HG03460 (cell line): ENCODE measurements around the gene TRAM2.

Experiments
- ATAC-seq: cut with Tn5 transposase; IDR thresholded peaks from one replicate; pipeline ENCODE4 v1.9.1; 2021; ENCODE audit not compliant: unreplicated experiment

The TRAM2 gene

GRCh38 chr6:52577022-52577777 is at the start of gene TRAM2:
Gene TRAM2, minus strand, starts transcription at chr6:52577060. Its CDS starts 145 bp downstream, at chr6:52576915.
- ATAC-seq, result peak; percentile 48

DNA sequence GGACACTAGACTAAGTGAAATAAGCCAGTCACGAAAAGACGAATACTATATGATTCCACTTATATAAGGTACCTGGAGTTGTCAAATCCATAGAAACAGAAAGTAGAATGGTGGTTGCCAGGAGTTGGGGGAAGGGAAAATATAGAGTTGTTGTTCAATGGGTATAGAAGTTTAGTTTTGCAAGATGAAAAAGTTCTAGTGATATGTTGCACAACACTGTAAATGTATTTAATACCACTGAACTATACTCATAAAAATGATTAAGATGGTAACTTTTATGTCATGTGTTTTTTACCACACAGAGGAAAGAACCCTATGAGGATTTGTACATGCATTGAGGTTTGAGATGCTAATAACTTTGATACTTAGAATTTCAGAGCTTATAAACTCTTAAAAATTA is 46.0 kb upstream of the TRAM2 start:
- ATAC-seq, result no peak

DNA sequence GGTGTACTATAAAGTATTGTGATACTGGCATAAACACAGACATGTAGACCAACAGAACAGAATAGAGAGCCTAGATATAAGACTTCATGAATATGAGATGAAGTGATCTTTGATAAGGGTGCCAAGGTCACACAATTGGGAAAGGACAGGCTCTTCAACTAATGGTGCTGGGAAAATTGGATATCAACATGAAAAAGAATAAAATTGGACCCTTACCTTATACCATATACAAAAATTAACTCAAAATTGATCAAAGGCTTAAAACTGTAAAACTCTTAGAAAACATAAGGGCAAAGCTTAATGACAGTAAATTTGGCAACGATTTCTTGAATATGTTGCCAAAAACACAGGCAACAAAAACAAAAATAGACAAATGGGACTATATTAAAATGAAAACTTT is 44.8 kb upstream of the TRAM2 start:
- ATAC-seq, result no peak

DNA sequence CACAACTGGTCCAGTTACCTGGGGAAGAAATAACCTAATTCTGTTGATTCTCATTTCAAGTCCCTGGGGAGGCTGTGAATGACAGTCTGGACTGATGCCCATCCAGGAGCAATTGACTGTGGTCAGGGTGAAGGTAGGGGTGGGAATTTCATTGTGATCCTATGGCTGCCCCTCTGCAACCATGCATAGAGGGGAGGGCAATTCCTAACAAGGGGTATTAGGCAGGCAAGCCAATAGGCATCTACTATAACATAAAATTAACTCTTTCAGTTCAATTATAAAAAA is 44.0 kb upstream of the TRAM2 start:
- no peak for ATAC-seq

- ATAC-seq, result no peak
These were observed 43.4 kb upstream of the TRAM2 start for GRCh38 chr6:52620055-52620905.

GRCh38 chr6:52617087-52617486 is 40.2 kb upstream of the TRAM2 start:
- no peak for ATAC-seq

- no peak for ATAC-seq
These were observed 39.3 kb upstream of the TRAM2 start for GRCh38 chr6:52616059-52616690.

- no peak for ATAC-seq
These were observed 35.6 kb upstream of the TRAM2 start for GRCh38 chr6:52612336-52613054.

DNA sequence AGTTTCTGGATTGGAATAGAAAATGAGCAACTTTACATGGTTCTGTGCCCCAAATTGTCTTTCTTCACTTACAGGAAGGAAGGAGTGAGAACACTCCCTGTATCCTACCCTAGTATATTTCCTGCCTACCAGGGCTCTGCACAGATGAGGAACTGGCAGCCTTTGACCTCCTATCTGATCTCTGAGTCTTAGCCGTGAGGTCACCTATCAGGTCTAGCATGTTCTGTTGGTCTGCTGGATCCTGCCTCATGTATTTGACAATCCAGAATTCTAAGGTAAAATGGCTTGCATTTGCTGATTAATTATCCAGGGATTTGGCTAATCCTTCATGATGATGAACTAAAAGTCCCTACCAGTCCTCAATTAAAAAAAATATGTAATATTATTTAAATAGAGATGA is 35.0 kb upstream of the TRAM2 start:
- ATAC-seq, result no peak

- ATAC-seq, result no peak
These were observed 34.0 kb upstream of the TRAM2 start for GRCh38 chr6:52610745-52611355.

DNA sequence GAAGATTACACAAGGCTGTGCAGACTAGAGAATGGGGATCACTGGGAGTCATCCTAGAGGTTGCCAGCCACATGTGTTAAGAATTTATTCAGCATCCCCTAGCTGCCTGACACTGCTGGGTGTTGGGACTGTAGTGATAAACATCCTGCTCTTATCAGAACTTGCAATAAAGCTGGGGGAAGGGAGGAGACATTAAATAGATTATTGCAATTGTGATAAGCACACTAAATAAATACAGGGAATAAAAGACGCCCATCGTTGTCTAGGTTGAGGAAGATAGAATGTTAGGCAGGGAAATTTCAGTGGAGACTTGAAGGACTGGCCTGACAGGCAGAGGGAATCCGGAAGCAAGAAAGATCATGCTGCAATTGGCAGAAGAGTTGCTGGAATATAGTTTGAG is 33.2 kb upstream of the TRAM2 start:
- no peak for ATAC-seq

DNA sequence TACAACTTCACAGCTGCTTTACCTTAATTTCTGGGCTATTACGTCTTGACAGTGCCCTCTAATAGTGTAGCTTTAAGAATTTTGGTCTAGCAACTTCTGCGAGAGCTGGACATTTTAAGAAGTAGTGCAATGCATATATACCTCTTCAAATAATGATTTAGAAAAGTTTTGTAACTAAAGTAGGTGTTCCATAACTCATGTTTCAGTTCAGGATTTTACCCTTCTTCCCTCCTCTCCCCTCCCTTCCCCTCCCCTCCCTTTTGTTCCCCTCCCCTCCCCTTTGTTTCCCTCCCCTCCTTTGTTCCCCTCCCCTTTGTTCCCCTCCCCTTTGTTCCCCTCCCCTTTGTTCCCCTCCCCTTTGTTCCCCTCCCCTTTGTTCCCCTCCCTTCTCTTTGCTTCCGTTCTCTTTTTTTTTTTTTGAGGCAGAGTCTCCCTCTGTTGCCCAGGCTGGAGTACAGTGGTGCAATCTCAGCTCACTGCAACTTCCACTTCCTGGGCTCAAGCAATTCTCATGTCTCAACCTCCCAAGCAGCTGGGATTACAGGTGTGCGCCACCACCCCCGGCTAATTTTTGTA is 28.8 kb upstream of the TRAM2 start:
- ATAC-seq, result no peak

DNA sequence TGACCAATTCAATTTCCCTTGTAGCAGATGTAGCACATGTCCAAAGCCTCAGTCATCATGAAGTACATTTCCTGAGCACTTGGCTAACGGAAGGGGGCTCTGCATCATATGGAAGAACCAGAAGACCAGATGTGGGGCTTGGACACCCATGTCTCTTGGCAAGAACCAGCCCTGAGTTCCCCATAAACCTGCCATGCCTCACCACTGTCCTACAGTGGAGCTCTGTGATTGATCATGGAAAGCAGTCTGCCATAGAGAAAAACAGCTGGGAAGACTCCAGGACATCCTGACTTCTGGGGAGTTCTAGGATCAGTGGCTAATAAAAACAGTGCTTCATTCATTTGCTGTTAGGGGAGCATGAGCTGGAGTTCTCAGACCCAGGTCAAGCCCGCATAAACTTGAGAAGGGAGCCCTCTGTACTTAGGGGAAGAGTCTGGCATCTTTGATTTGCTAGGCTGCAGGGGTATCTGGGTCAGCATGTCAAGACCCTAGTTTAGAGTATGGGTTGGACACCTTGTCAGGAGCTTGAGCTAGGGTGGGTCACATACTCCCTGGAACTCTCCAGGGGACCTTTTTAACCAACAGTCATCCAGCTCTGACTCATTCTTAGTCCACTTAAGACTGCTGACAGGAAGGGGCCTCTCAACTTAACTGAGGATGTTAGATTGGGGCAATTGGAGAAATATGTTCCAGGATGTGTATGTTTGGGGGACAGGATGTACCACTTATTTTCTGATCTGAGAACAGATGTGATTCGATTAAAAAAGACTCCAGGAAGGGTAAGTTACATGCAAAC is 26.3 kb upstream of the TRAM2 start:
- no peak for ATAC-seq

DNA sequence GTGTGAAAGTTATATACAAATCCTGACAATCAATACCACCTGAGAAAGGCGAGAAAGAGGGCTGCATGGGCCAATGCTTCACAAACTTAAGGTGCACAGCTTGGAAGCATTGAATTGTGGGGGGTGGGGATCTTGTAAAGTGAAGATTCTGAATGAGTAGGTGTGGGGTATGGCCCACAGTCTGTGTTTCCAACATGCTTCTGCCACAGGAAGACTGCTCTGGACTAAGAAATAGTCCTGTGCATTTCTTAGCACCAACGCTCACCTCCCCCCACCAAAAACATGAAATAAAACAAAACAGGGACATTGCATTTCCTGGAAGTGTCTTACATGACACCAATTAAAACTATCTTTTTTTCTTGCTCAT is 21.9 kb upstream of the TRAM2 start:
- no peak for ATAC-seq

DNA sequence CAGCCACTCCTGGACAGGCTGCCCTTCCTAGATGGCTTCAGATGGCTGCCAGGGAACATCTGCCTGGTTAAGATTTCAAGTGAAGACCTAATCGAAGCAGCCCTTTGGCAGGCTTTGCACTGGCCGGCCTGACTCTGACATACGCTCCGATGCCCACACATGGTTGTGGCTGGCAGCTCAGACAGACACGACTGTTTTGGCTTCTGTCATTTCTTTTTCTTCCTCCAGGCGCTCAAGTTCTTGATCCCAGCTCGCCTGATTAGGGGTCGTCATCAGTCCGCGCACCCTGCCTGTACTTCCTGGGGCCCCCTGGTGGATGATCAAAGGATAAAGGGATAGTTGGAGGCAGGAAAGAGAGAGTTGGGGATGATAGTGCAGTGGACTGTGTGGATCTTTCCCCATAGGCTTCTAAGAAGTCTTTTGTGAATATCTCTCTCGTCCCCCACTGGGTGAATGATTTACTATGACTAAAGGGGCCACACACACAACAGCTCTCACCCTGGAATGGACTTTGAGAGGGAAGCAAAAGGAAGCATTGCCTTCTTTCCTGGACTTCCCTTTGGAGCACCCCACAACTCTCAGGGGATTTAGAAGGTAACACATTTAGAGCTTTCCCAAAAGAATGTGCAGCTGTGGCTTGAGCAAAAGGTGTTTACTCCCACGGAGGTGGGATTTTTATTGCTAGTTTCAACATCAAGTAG is 21.4 kb upstream of the TRAM2 start:
- no peak for ATAC-seq

- ATAC-seq, result no peak
These were observed 20.9 kb upstream of the TRAM2 start for GRCh38 chr6:52597738-52598122.

GRCh38 chr6:52596371-52597028 is 19.6 kb upstream of the TRAM2 start:
- no peak for ATAC-seq

DNA sequence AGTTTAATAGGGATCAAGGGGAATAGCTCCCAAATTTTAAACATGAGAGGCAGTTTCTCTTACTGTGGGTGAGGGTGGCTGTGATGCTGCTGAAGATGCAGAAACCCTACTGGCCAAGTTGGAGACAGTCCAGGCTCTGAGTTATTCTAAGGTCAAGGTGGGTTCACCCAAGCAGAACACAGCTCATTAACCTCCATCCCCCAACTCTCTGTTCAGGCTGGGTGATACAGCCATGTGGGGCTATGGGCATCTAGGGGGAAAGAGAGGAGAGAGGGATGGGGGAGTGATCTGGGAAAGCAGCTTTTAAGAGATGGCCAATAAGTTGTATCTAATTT is 18.9 kb upstream of the TRAM2 start:
- ATAC-seq, result peak; percentile 60
